Skeletal muscle cell (primary cell): ENCODE measurements around the gene SPSB3.
"Not testable (repeated sequence)": the region's sequence is repeated elsewhere in the genome, so short reads cannot be mapped to it uniquely, and the experiment has no call there.

Experiments
- DNase-seq: peaks from one replicate; pipeline ENCODE4 v3.0.0-alpha.2; 2010; ENCODE audit warnings: low read depth
- H3K4me3 ChIP-seq: 2 replicates; pipeline ENCODE4 v1.5.1; 2011; ENCODE audit warnings: low read depth, mild to moderate bottlenecking, control low read depth, low read length, moderate library complexity

SPSB3 gene

GRCh38 chr16:1817716-1818115 is 35.3 kb upstream of the SPSB3 start:
- H3K4me3 ChIP-seq = no peak overlapping the region
- no peak for DNase-seq

- DNase-seq = no peak
- H3K4me3 ChIP-seq = no peak overlapping the region
Observed at GRCh38 chr16:1817276-1817589, 34.9 kb upstream of the SPSB3 start.

- H3K4me3 ChIP-seq = no peak overlapping the region
- no peak for DNase-seq
Observed at GRCh38 chr16:1816396-1817275, 34.3 kb upstream of the SPSB3 start.

- H3K4me3 ChIP-seq = no peak overlapping the region
- DNase-seq = no peak
Observed at GRCh38 chr16:1815461-1815860, 33.1 kb upstream of the SPSB3 start.

- H3K4me3 ChIP-seq = no peak overlapping the region
- DNase-seq = peak; percentile 30
Observed at GRCh38 chr16:1812732-1813163, 30.4 kb upstream of the SPSB3 start.

GRCh38 chr16:1810536-1810935 is 28.2 kb upstream of the SPSB3 start:
- H3K4me3 ChIP-seq = no peak overlapping the region
- DNase-seq = no peak

- no peak for DNase-seq
- H3K4me3 ChIP-seq = no peak overlapping the region
Observed at GRCh38 chr16:1810106-1810505, 27.7 kb upstream of the SPSB3 start.

GRCh38 chr16:1809281-1809801 is 27.0 kb upstream of the SPSB3 start:
- no peak for DNase-seq
- H3K4me3 ChIP-seq = no peak overlapping the region

GRCh38 chr16:1808691-1809090 is 26.3 kb upstream of the SPSB3 start:
- H3K4me3 ChIP-seq = no peak overlapping the region
- DNase-seq = no peak

GRCh38 chr16:1807626-1808025 is 25.3 kb upstream of the SPSB3 start:
- DNase-seq = no peak
- H3K4me3 ChIP-seq = no peak overlapping the region

GRCh38 chr16:1800701-1801100 is 18.3 kb upstream of the SPSB3 start:
- H3K4me3 ChIP-seq = no peak overlapping the region
- no peak for DNase-seq

- not testable (repeated sequence) for DNase-seq, H3K4me3 ChIP-seq
Observed at GRCh38 chr16:1799263-1799662, 16.9 kb upstream of the SPSB3 start.

- no peak for DNase-seq
- H3K4me3 ChIP-seq = no peak overlapping the region
Observed at GRCh38 chr16:1794908-1795666, 12.7 kb upstream of the SPSB3 start.

GRCh38 chr16:1794221-1794871 is 12.0 kb upstream of the SPSB3 start:
- no peak for DNase-seq
- no peak overlapping the region for H3K4me3 ChIP-seq

- H3K4me3 ChIP-seq = no peak within 1 kb of the TSS
- no peak for DNase-seq
Observed at GRCh38 chr16:1793578-1794220, 11.3 kb upstream of the SPSB3 start, which contains the start of gene IGFALS. Gene IGFALS, minus strand, starts transcription at chr16:1793705. Its CDS starts 53 bp downstream, at chr16:1793652.

GRCh38 chr16:1792836-1793577 is 10.6 kb upstream of the SPSB3 start:
- DNase-seq = no peak
- H3K4me3 ChIP-seq = no peak overlapping the region

- DNase-seq = no peak
- no peak overlapping the region for H3K4me3 ChIP-seq
Observed at GRCh38 chr16:1791943-1792812, 9.8 kb upstream of the SPSB3 start.
